Osteocyte (in vitro differentiated cells): Measurements from ENCODE around the gene PDE1A. TPM values are rescaled to one million over a fixed set of nuclear protein-coding genes. Genes with fewer than 3 reads are reported as not detected.

Experiments
- DNase-seq: peaks from one replicate; pipeline ENCODE4 v3.0.0; 2021; ENCODE audit warnings: mixed read lengths; ENCODE audit not compliant: unreplicated experiment; ENCODE audit errors: extremely low spot score
- H3K27ac Mint-ChIP-seq: one replicate; pipeline ENCODE4 v1.8.0; 2021; ENCODE audit warnings: mild to moderate bottlenecking, mixed read lengths; ENCODE audit not compliant: unreplicated experiment
- H3K27me3 Mint-ChIP-seq: one replicate; pipeline ENCODE4 v1.8.0; 2021; ENCODE audit warnings: mixed read lengths; ENCODE audit not compliant: unreplicated experiment
- H3K36me3 Mint-ChIP-seq: one replicate; pipeline ENCODE4 v1.8.0; 2021; ENCODE audit warnings: mixed read lengths; ENCODE audit not compliant: unreplicated experiment
- H3K4me1 Mint-ChIP-seq: one replicate; pipeline ENCODE4 v1.8.0; 2021; ENCODE audit warnings: mixed read lengths; ENCODE audit not compliant: unreplicated experiment
- H3K4me3 Mint-ChIP-seq: one replicate; pipeline ENCODE4 v1.8.0; 2021; ENCODE audit warnings: mild to moderate bottlenecking, moderate library complexity, mixed read lengths; ENCODE audit not compliant: unreplicated experiment
- H3K9me3 Mint-ChIP-seq: one replicate; pipeline ENCODE4 v1.8.0; 2021; ENCODE audit warnings: mixed read lengths; ENCODE audit not compliant: unreplicated experiment
- CTCF ChIP-seq: fragments of 200-600 bp; sonication (generic); IDR thresholded peaks from 2 replicates; pipeline ENCODE4 v1.5.0; 2021; ENCODE audit warnings: antibody characterized with exemption, mild to moderate bottlenecking, moderate library complexity
- total RNA-seq: library from RNA; stranded (reverse); gene quantifications from 2 replicates; pipeline ENCODE4 v1.2.1, GENCODE V29; 2021

PDE1A gene
- total RNA-seq, 1 donor from 2014 or later = 1.8 TPM

GRCh38 chr2:182187130-182187529 lies 239.7 kb downstream of the PDE1A start:
- H3K27ac Mint-ChIP-seq = no peak overlapping the region
- peaks cover 14% of the 10 kb centered on the region for H3K9me3 Mint-ChIP-seq
- H3K27me3 Mint-ChIP-seq = no peaks in the 10 kb centered on the region
- H3K4me1 Mint-ChIP-seq = peaks cover 18% of the 10 kb centered on the region
- TF ChIP-seq CTCF = no peak
- no peak for DNase-seq
- no peak overlapping the region for H3K4me3 Mint-ChIP-seq
- H3K36me3 Mint-ChIP-seq = peaks cover 9% of the 10 kb centered on the region

GRCh38 chr2:182186132-182186735 lies 240.6 kb downstream of the PDE1A start:
- Mint-ChIP-seq H3K4me1 (peaks cover 18% of the 10 kb centered on the region), H3K4me3 (no peak overlapping the region), H3K36me3 (peaks cover 9% of the 10 kb centered on the region), H3K27me3 (no peaks in the 10 kb centered on the region), H3K27ac (no peak overlapping the region), H3K9me3 (peaks cover 14% of the 10 kb centered on the region)
- TF ChIP-seq CTCF = peak; percentile 79
- no peak for DNase-seq

- peaks cover 18% of the 10 kb centered on the region for H3K4me1 Mint-ChIP-seq
- H3K36me3 Mint-ChIP-seq = peaks cover 9% of the 10 kb centered on the region
- peaks cover 14% of the 10 kb centered on the region for H3K9me3 Mint-ChIP-seq
- H3K27me3 Mint-ChIP-seq = no peaks in the 10 kb centered on the region
- peak overlapping the region; percentile 11 for H3K27ac Mint-ChIP-seq
- no peak for DNase-seq
- no peak overlapping the region for H3K4me3 Mint-ChIP-seq
- no peak for TF ChIP-seq CTCF
Measured at GRCh38 chr2:182182436-182182835, 244.4 kb downstream of the PDE1A start.

DNA sequence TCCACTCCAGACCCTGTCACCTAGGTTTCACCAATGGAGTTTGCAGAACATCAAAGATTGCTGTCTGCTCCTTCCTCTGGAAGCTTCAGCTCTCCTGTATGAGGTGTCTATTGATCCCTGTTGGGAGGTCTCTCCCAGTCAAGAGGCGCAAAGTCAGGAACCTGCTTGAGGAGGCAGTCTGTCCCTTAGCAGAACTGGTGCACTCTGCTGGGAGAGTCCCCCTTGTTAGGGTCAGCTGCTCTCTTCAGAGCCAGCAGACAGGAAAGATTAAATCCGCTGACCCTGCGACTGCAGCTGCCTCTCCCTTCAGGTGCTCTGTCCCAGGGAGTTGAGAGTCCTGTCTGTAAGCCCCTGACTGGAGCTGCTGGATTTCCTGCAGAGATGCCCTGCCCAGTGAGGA lies 245.5 kb downstream of the PDE1A start:
- H3K27ac Mint-ChIP-seq = no peak overlapping the region
- peaks cover 14% of the 10 kb centered on the region for H3K9me3 Mint-ChIP-seq
- DNase-seq = no peak
- peaks cover 9% of the 10 kb centered on the region for H3K36me3 Mint-ChIP-seq
- TF ChIP-seq CTCF = no peak
- H3K4me1 Mint-ChIP-seq = peaks cover 9% of the 10 kb centered on the region
- no peak overlapping the region for H3K4me3 Mint-ChIP-seq
- H3K27me3 Mint-ChIP-seq = no peaks in the 10 kb centered on the region

DNA sequence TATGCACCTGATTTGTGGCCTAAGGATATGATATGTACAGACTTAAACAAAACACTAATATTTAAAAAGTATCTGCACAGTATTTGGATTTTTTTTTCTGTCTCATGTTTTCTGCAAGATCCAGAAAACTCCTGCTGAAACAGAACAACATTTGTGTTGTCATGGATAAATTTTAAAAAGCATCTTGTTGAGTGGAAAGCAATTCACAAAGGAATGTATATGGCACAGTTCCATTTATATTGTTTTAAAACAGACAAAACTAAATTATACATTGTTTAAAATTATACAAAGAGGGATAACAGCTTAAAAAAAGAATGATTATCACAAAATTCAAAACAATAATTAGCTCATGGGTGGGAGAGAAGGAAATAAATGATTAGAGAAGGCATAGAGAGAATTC lies 247.7 kb downstream of the PDE1A start:
- no peak overlapping the region for H3K27ac Mint-ChIP-seq
- no peak for TF ChIP-seq CTCF
- DNase-seq = no peak

More for the DNA sequence above, 247.7 kb downstream of the PDE1A start:
- H3K4me1 Mint-ChIP-seq = peaks cover 7% of the 10 kb centered on the region
- peaks cover 14% of the 10 kb centered on the region for H3K9me3 Mint-ChIP-seq
- H3K4me3 Mint-ChIP-seq = no peak overlapping the region
- H3K36me3 Mint-ChIP-seq = peaks cover 9% of the 10 kb centered on the region
- no peaks in the 10 kb centered on the region for H3K27me3 Mint-ChIP-seq
